HG02885 (cell line): ENCODE results near the gene TCF7L1.
A peak's percentile ranks its signal among the peaks of the same experiment; 100 is the strongest.
"Not testable (repeated sequence)": the region's sequence is repeated elsewhere in the genome, so short reads cannot be mapped to it uniquely, and the experiment has no call there.

Source experiments
- ATAC-seq: cut with Tn5 transposase; IDR thresholded peaks from one replicate; pipeline ENCODE4 v1.9.1; 2021; ENCODE audit warnings: mild to moderate bottlenecking; ENCODE audit not compliant: unreplicated experiment, poor library complexity

Gene TCF7L1

DNA sequence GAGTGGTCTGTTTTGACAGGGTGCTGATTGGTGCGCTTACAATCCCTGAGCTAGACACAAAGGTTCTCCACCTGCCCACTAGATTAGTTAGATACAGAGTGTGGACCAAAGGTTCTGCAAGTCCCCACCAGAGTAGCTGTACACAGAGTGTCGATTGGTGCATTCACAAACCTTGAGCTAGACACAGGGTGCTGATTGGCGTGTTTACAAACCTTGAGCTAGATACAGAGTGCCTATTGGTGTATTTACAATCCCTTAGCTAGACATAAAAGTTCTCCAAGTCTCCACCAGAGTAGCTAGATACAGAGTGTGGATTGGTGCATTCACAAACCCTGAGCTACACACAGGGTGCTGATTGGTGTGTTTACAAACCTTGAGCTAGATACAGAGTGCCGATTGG lies 200.7 kb downstream of the TCF7L1 start:
- ATAC-seq = not testable (repeated sequence)

DNA sequence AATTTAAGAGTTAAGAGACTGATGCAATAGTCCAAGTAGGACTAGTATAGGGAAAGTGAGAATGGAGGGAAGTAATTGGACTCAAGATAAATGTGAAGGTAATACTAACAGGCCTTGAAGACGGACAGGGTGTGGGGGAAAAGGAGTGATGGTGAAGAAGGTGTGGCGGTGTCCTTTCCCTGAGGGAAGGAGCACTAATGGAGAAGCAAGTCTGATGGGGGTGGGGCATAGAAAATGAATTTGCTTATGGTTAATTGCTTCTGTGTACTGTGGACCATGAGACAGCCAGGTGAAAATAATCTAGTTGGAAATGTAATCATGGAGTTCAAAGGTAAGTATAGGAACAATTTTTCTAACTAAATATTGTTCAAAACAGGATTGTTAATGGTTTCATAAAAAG lies 201.7 kb downstream of the TCF7L1 start:
- ATAC-seq = no peak

DNA sequence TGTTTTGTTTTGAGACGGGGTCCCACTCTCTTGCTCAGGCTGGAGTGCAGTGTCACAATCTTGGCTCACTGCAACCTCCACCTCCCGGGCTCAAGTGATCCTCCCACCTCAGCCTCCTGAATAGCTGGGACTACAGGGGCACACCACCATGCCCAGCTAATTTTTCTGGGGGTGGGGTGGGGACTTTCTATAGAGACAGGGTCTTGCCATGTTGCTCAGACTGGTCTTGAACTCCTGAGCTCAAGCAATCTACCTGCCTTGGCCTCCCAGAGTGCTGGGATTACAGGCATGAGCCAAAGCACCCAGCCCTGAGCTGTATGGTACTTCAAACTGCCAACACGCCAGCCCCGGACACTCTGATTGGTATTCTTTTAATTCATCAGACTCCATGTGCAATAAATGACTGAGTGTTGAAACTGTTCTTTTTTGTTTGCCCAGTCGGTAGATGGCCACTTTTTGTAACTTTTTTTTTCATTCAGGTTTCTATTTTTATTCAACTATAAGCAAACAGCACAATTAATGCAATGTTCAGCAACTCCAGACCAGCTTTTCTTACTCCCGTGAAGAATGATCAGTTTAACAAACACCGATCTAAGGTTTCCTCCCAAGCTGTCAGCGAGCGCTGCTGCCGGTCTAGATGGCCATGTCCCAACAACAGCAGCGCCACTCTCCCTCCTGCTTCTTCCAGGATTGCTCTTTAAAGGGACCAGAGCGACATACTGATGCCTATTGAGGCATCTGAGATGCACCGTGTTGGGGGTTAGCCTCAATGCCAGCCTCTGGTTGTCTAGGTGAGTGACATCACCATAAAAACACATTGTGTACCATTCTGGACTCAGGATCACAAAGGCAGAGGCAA lies 207.1 kb downstream of the TCF7L1 start:
- ATAC-seq = no peak

DNA sequence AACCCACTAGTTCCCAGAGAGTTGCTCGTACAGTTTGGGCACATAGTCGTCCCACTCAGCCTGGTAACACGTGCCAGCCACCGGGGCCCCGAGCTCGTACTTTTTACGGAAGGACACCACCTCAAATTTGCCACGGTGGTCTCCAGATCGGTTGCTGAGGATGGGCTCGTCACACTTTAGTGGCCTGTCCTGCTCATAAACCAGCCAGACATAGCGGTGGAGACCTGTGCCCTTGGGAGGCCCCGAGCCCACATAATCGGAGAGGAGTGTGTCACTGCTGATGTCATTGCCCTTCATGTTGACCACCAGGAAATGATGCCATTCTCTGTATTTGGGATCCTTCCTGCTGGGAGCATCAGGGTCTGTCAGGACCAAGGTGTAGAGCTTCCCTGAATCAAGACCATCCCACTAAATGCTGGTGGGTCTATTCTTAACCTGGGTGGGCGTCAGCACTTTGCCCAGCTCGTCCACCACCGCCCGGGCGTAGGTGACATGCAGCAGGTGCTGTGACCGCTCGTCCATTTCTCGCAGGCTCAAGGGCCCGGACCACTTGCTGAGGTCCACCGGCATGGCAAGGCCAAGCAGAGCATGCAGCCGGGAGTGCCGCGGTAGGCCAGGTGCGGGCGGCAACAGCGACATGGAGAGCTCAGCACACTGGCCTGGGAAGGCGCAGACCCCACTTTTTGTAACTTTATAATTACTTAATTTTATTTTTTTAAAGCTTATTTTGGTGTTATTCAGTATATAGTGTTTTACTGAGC lies 208.3 kb downstream of the TCF7L1 start:
- no peak for ATAC-seq

DNA sequence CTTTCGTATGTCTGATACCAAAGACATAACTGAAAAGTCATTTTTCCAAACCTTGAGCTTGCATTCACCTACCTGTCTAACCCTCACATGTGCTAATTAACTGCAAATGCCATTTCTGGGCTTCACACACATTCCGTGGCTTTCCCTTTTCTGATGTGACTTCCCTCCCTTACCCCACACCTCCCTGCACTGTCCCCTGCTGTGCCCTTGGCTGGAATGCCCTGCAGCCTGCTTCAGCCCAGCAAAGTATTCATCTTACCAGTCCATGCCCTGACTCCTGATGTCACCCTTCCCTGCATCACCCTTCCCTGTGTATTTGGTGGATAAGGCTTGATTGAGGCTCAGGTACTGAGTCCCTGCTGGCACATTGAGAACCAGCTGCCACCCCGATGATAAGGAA lies 209.0 kb downstream of the TCF7L1 start:
- ATAC-seq = no peak

DNA sequence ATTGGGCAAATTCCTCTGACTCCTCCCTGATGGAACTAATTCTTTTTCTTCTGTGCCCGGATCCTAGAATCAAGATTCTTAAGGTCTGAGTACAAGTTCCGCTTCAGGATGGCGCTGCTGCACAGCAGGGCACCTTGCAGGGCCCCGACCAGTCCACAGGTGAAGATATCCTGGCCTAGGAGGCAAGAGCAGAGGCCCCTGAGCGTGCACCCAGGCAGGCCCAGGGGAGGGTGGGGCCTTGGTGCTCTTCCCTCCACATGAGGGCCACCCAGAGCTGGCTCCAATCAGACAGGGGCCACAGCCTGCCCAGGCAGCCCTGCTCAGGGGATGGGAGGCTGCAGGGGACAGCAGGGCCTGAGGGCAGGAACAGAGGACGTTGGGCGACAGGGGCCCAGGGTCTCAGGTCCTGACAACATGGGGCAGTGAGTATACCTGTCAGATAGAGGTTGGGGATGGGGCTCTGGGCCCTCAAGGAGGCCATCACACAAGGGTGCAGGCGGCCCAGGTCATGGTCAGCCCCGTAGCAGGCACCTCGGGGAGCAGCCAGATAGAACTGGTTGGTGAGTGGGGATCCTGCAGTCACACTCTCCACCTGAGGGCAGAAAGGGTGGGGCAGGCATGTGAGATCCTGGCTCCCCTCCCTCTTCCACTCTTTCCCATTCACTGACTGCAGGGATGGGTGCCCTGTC lies 210.2 kb downstream of the TCF7L1 start:
- not testable (repeated sequence) for ATAC-seq

DNA sequence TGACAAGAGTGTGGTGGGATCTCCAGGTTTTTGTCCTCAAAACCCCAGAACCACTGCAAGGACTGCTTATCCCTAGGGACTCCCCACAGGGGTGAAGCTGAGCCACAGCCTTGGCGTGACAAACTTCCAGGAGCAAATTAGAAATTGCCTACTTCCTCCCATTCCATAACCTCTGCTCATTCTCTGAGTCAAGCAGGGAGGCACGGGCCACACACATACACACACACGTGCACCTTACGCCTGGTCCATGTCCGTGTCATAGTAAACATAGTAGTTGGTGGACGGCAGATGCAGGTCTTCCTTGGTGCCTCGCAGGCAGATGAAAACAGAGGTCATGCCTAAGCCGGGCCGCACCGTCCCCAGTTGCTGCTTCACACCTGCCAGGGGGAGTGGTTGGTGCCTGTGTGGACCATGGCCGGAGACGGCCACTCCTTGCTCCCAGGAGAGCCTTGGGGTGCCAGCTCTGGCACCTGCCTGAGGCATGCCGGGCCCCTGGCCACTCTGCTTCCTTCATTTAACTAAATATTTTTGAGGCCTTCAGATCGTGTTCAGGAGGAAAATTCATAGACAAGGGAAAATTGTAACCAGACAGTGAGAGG lies 211.3 kb downstream of the TCF7L1 start:
- ATAC-seq = no peak

DNA sequence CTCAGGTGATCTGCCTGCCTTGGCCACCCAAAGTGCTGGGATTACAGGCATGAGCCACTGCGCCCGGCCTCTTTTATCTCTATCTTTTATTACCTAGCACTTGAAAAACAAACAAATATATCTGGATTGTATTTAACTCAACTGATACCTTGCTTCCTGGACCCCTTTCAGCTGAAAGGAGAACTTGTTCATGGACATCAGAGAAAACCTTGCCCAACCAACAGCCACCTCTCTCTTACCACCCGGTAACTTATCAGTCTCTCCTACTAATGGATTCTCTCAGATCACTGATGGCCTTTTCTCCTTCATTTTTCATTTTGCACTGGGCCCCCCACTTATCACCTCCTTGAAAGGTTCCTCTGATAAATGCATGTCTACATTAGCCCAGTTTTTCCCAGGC lies 214.4 kb downstream of the TCF7L1 start:
- no peak for ATAC-seq

DNA sequence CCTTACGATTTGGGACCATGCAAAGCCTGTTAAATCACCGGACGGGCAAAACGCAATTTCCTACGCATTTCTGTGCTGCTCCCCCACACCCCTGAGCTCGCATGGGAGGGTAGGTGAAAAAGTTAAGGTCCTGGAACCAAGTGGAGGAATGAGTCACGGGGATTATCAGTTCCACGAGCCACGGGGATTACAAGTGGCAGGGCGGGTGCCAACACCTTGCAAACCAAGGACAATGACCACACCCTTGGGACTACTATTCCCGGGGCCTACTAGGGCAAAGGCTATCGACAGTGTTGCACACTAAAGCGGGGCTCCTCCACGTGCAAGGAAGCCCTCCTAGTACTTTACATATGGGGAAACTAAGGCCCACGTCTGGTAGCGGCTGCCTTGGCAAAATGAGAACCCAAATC lies 220.7 kb downstream of the TCF7L1 start:
- ATAC-seq = peak; percentile 12

DNA sequence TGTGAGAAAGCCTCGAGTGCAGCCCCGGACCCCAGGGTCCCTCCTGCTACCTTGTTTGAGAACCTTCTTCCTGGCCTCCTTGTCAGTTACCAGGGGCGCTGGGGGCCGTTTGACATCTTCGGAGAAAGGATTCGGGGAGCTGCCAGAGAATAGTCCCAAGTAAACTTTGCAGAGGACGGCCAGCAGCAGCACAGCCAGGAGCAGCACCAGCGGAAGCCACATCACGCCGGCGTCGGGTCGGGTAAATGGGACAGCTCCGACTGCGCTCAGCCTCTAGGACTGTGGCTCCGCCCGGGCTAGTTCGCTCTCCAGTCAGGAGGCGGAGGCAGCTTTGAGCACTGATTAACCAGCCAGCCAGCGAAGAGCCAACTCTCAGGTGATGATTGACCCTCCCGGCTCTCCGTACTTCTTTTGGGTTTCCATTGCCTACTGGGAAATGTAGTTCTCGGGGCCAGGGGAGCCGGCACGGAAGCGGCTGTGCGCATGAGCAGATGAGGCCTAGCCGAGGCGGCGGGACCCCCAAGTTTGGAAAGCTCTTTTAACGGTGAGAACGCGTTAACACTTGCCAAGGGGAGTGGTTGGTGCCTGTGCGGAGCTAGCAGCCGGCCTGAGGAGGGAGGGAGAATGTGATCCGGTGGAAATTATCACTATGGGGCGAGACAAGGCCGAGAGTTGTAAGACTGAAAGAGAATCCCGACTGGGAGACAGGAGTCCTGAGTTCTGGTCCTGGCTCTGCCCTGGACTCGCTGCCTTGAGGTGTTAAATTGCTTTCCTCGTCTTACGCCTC lies 221.3 kb downstream of the TCF7L1 start, which contains the start of the genes ELMOD3 and RETSAT:
TSS of gene ELMOD3 (plus strand) at position 484 of the 787 bp plus-strand sequence. CDS start 2,430 bp downstream, outside the sequence.
TSS of gene RETSAT (minus strand) at position 243 of the 787 bp plus-strand sequence. CDS start at position 222, 21 bp downstream.
- ATAC-seq = peak; percentile 98

DNA sequence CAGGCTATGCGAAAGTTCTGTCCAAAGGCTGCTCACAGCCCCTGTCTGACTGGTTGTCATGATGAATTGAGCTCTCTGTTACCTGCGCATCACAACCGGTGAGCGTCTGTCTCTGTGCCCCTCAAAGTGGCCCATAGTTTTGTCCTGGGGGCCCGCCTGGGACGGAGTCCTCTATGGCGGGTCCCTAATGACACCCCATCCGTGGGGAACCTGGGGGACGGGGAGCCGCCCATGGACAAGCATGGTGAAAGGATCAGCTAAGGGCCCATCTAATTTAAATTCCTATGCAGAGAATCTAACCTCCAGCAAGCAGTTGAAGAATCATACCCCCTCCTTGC lies 221.8 kb downstream of the TCF7L1 start:
- ATAC-seq = no peak

DNA sequence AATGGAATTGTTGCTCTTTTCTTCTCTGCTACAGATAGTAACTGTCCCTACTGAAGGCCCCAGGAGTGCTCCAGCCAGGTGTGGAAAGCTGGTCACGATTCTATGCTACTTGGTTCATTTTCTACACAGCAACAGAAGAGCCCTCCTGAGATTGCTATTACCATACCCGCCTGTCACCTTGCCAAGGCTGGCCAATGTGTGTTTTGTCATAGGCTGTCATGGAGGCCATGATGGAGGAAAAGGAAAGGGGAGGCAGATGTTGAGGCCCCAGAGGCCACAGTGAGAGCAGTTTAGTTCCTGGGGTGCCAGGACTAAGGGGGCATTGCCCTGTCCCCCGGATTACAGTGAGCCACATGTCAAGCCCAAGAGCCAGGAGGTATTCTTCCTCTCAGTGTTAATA lies 222.3 kb downstream of the TCF7L1 start:
- ATAC-seq = no peak

DNA sequence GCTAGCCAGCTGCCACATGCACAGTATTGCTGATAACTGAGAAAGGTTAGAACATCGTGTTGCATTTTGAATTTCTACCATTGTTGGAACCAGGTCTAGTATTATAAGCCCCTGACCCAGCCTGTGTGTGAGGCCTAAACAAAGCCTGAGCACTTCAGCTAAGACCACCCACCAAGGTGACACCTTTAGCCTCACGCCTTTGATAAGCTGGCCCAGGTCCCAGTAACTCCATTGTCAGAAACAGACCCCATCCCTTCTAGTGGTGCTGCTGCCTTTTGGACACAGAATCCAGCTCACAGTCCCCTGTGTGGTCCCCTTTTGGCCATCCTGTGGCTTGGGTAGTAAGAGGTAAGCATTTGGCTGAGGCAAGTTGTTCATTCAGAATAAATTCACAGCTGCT lies 223.0 kb downstream of the TCF7L1 start:
- no peak for ATAC-seq

DNA sequence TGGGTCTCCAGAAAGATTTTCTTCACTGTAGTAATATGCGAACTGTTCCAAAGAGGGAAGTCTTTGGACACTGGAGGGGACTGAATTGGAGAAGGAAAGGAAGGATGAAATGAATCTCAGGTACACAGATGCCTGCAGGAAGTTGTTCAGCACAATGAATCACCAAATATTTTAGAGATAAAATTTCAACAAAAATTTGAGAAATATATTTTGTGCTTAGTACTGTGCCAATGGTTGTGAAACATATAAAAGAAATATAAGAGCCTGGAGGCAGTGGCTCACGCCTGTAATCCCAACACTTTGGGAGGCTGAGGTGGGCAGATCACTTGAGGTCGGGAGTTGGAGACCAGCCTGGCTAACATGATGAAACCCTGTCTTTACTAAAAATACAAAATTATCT lies 224.5 kb downstream of the TCF7L1 start:
- no peak for ATAC-seq
